GM19043 (cell line): Measurements from ENCODE around the gene ARL5A.

ENCODE experiments used
- ATAC-seq: cut with Tn5 transposase; IDR thresholded peaks from one replicate; pipeline ENCODE4 v1.9.1; 2021; ENCODE audit warnings: low read depth; ENCODE audit not compliant: unreplicated experiment

The ARL5A gene

DNA sequence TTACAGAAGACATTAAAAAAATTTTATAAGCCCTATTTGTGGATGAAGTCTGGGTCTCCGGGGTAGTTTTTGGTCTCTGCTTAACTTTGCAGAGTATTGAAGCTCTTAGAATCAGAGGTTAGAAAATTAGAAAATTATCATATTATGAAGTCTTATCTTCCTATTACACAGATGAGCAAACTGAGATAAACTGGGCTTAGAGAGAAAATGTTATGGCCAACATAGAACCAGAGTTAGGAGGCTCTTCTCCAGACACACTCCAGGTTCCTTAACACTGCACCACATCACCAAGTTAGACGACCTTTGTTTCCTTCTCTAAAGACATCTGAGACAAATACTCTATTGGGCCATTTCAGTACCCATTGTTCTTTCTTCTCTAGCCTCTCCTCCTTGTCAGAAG lies 57.2 kb downstream of the ARL5A start:
- ATAC-seq: peak; percentile 13

DNA sequence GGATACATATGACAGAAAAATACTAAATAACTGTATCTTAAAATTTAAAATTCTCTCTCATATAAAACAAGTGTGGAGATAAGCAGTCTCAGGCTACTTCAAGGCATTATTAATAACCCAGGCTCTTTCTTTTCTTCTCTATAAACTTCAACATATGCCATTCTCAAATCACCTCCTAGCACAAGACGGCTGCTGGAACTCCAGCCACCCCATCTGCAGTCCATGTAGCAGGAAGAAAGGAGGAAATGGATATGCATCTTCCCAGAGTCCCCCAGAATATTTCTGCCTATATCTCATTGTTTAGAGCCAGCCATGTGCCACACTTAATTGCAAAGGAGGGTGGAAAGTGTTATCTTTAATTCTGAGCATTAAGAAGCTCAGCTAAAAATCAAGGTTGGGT lies 58.6 kb downstream of the ARL5A start:
- no peak for ATAC-seq

DNA sequence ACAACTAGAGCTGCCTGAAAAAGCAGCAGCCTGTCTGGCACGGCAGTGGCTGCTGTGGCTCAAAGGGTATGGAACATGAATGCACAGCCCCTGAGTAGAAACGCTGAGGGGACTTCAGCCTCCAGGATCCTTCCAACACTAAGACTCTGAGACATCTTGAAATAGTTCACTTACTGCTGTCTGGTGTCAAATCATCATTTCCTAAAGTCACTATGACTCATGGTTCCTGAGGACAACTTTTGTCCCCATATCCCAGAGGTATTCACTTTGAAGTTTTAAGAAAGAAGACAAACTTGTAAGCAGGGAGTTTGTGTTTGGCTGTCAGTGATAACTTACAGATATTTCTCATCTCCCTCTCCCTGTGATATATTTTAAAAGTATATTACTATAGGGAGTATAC lies 60.7 kb downstream of the ARL5A start:
- ATAC-seq: no peak

DNA sequence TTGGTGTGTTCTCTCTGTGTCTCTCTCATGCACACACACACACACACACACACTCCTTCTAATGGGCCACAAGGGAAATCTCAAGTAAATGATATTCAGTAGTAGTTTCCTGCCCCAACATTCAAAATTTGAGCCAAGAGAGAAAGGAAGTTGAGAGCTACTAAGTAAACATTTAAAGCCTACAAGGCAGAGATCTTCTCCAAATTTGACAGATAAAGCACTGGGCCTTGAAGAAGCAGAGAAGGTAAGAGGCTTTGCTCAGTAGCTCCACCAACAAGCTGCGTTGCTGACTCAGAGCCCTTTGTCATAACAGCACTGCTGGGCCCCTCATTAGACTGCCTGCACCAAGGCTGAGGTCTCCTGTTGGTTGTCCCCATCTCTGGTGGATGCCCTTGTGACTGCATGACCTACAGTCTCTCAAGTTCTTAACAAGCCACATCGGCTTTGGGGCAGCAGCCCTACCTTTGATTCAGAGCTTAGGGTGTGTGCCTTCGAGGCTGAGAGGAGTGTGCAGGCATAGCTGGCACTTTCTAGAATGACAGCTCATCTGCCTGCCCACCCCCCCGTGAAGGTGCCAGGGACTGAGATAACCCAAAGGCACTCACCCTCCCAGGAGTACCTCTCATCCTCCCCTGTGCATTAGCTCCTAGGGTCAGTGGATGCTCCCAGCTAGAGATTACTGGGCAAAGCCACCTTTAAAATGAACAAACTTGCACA lies 61.6 kb downstream of the ARL5A start:
- ATAC-seq: peak; percentile 55

DNA sequence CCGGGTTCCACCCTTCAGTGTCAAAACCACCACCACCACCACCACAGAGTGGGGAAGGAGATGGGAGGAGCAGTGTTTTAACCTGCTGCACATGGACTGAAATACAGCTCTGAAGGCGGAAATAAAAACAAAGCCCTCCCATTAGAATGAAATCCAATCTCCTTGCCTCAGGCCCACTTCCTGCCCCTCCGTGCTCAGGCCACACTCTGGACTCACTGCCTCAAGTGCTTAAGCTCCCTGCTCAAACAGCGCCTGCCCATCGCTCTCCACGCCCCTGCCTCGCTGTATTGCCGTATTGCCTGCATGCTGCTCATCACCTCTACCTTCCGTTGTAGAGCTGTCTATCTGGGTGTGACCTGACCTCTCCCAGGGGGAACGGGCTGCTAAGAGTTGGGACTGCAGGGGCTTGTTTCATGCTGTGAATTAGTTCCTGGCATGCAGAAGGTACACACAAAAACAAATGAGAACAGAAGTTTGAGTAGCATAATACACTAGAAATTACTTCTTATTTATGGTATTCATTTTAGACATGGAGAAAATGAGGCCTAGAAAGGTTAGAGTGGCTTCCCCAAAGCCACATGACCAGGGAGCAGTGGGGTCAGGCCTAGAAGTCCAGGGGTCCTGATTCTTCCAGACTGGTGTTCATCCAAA lies 62.3 kb downstream of the ARL5A start:
- no peak for ATAC-seq

DNA sequence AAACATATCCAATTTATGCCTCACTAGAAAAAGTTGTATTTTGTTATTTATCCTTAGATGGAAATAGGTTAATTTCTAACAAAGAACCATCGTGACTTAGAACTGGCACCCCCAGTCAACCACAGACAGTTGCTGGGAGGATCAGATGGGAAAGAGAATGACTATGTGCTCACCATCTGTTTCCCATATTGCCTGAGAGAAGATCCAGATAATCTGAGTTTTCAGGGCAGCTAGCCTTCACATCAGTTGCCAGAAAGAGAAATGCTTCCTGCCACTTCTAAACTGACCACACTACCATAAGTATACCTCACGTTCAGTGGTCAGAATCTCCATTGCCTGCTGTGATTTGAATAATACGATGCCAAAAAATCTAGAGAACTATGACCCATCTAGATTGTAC lies 65.5 kb downstream of the ARL5A start:
- ATAC-seq: no peak

DNA sequence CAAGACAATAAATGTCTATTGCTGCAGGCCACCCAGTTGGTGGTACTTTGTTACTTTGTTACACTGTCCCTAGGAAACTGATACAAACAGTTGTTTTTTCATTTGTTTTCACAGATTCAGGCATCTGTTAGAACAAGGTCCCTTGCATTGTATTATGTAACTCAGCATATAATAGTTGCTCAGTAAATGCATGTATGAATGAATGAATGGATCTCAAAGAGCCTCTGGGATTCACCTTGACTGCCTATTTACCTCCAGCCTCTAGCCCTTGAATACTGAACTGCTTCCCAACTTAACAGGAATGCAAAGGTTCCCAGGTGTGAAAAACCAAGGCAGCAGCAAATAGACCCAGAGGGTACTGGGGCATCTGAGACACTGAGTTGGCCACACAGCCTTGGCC lies 66.5 kb downstream of the ARL5A start:
- no peak for ATAC-seq

DNA sequence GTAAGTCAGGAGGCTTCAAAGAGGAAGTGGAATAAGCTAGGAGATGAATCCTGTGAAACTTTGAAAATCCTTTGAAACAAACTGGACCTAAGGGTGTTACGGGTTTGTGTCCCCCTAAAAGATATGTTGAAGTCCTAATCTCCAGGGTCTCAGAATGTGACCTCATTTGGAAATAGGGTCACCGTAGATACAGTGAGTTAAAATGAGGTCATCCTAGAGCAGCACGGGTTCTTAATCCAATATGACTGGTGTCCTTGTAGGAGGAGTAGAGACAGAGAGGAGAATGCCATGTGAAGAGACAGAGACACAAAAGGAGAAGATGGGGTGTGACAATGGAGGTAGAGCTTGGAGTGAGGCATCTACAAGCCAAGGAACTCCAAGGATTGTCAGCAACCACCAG lies 67.0 kb downstream of the ARL5A start:
- ATAC-seq: no peak

DNA sequence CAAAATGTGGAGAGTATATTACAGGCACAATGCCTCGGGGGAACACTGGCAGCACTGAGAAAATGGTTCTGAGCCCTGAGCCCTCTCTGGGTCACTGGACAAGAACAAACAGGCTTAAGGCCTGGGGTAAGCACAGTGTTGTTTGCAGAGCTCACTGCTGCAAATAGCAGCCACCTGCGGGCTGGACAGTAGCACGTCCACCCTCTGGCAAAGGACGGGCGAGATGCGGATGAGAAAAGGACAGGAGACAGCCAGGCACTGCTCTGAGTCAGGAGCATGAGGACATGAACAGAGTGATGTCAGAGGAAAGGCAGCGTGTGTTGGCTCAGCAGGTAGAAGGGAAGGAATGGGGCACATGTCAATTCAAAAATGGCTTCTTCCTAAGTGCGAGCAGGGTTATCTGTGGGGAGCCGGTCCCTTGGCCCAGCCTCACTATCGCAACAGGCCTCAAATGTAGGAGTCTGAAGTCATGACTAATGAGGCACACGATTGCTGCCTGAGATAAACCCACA lies 68.0 kb downstream of the ARL5A start:
- ATAC-seq: no peak

DNA sequence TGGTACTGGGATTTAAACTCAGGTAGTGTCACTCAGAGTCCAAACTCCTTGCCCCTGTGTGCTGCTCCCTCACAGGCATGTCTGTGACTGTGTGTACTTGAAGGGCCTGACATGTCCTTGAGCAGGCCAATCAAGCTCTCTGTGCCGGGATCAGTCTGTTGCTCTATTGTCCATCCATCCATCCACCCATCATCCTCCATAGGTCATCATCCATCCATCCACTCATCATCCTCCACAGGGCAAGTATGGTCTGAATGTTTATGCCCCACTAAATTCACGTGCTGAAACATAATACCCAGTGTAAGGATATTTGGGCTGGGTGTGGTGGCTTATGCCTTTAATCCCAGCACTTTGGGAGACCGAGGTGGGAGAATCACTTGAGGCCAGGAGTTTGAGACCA lies 69.5 kb downstream of the ARL5A start:
- ATAC-seq: no peak

DNA sequence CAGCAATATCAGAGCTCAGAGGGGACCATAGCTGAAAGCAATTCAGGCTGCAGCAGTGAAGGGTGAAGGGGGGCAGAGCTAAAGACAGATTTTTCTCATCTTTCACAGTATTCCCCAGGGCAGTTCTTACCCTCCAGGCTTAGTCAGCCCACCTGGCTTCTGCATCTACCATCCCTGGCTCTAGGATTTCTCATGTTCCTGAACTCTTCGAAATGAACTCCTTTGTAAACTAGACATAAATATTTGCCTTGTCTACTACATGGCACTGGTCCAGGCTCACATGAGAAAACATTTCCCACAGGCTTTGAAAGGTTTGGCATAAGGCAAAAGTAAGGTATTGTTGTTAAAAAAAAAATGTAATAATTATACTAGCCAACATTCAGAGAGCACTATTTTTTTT lies 70.4 kb downstream of the ARL5A start:
- ATAC-seq: no peak

DNA sequence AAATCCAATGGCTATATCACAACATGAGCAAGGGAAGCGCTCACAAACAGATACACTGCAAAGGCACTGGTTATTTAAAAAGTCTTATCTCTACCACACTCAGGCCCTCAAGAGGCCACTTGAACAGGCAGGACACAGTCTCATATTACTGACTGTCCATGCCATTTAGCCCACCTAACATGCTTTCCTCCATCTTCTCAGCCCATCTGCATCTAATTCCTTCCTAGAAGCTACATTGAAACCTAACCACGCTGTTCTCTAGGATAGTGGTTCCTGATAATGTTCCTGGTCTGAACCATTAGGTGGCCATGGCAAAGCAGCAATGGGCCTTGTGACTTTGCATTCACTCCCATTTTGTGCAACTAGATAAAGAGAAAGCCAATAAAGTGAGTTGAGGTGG lies 71.4 kb downstream of the ARL5A start:
- no peak for ATAC-seq

DNA sequence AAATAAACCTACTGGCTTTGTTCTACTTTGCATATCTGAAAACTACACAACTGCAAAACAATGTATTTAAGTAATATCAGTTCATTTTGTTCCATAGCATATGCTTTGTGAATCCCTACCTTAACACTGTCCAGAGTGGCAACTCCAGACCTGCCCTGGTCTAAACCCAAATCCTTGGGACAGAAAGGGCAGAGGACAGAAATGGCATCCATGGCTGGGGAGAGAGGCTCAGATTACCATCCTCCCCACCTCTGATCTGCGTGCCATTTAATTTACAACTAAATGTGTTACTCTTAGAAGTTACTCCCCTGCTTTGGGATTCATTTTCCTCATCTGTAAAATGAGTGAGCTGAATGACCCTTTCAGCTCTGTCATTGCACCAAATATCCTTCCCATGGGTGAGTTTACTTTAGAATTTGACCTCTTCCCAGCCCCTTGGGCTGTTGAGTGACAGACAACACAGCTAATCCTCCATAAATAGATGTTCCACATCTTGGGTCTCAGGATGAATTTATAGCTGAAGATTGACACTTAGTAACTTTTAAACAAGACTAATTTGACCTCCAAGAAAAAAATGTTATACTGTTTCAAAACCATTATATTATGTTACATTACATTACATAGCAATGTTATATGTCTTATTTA lies 73.8 kb downstream of the ARL5A start:
- ATAC-seq: no peak

DNA sequence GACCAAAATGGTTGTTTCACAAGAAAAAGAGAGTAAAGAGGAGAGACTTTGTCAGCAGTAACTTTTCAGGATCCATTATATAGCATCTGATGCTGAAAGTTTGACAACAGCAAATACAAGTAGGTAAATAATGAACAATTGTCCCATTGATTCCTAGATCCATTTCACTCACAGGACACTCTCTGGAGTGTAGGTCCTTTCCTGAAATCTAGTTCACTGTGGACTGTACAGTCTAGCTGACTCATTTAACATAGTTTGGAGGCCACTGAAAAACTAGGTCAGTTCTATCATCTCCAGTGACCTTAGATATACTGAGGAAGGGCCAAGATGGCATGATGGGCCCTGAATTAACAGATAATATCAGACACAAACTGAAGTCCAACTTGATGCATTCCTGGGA lies 74.7 kb downstream of the ARL5A start:
- ATAC-seq: no peak
